Liver (tissue), 9 donors: ENCODE data around the gene DCX. TPM values are rescaled to one million over a fixed set of nuclear protein-coding genes. Genes with fewer than 3 reads are reported as not detected.

Experiments
- DNase-seq: peaks from one replicate; pipeline ENCODE4 v3.0.0-alpha.2; 2017; ENCODE audit warnings: low spot score
- H3K27ac ChIP-seq, 2 donors: one replicate each; pipeline ENCODE4 v1.7.0; 2013; ENCODE audit warnings: inconsistent platforms in 2 of 2, low read length in 2 of 2, control low read depth in 1 of 2, low read depth in 1 of 2, mild to moderate bottlenecking in 1 of 2
- H3K27me3 ChIP-seq, 4 donors: one replicate each; pipeline versions ENCODE4 v1.6.1 to v1.7.0; 2013; ENCODE audit warnings: low read length in 3 of 4, inconsistent platforms in 1 of 4, mild to moderate bottlenecking in 1 of 4, moderate library complexity in 1 of 4; ENCODE audit not compliant: control insufficient read depth in 4 of 4, insufficient read depth in 4 of 4
- H3K36me3 ChIP-seq, 4 donors: one replicate each; pipeline versions ENCODE4 v1.6.1 to v1.7.0; 2013; ENCODE audit warnings: low read length in 3 of 4, mild to moderate bottlenecking in 3 of 4, low read depth in 1 of 4, moderate library complexity in 1 of 4; ENCODE audit not compliant: control insufficient read depth in 4 of 4, insufficient read depth in 3 of 4
- H3K4me1 ChIP-seq, 4 donors: one replicate each; pipeline versions ENCODE4 v1.6.1 to v1.7.0; 2013; ENCODE audit warnings: low read length in 3 of 4, mild to moderate bottlenecking in 3 of 4, moderate library complexity in 1 of 4; ENCODE audit not compliant: control insufficient read depth in 4 of 4, insufficient read depth in 4 of 4
- H3K4me3 ChIP-seq, 3 donors: one replicate each; pipeline versions ENCODE4 v1.6.1 to v1.7.0; 2013; ENCODE audit warnings: low read length in 3 of 3, control low read depth in 1 of 3, low read depth in 1 of 3, mild to moderate bottlenecking in 1 of 3
- H3K9ac ChIP-seq, 2 donors: one replicate each; pipeline ENCODE4 v1.7.0; 2013; ENCODE audit warnings: low read length in 2 of 2, mild to moderate bottlenecking in 2 of 2, moderate library complexity in 2 of 2, control low read depth in 1 of 2, low read depth in 1 of 2
- H3K9me3 ChIP-seq, 4 donors: one replicate each; pipeline versions ENCODE4 v1.6.1 to v1.7.0; 2013; ENCODE audit warnings: low read length in 3 of 4; ENCODE audit not compliant: control insufficient read depth in 4 of 4
- ATF3 ChIP-seq: IDR thresholded peaks from 2 replicates; pipeline ENCODE4 v1.6.1; 2016; ENCODE audit warnings: antibody characterized with exemption
- CTCF ChIP-seq: fragments of 150-350 bp; IDR thresholded peaks from 2 replicates; pipeline ENCODE4 v1.5.1; 2017; ENCODE audit warnings: improper control_type of control experiment, low read depth, low read length; ENCODE audit not compliant: missing input control
- EGR1 ChIP-seq, 2 donors: IDR thresholded peaks; 2 replicates each; pipeline ENCODE4 v1.6.1; 2016 to 2018; ENCODE audit warnings: antibody characterized with exemption in 2 of 2, low read depth in 2 of 2
- FOXA1 ChIP-seq: IDR thresholded peaks from 2 replicates; pipeline ENCODE4 v1.6.1; 2016; ENCODE audit warnings: antibody characterized with exemption
- FOXA2 ChIP-seq: IDR thresholded peaks from 2 replicates; pipeline ENCODE4 v1.6.1; 2016; ENCODE audit warnings: antibody characterized with exemption
- GABPA ChIP-seq, 2 donors: IDR thresholded peaks in 1 of 2; conservative IDR thresholded peaks in 1 of 2; 2 replicates each; pipeline ENCODE4 v1.6.1; 2016; ENCODE audit warnings: antibody characterized with exemption in 2 of 2, mild to moderate bottlenecking in 1 of 2, moderate library complexity in 1 of 2
- HNF4A ChIP-seq, 2 donors: conservative IDR thresholded peaks; 2 replicates each; pipeline ENCODE4 v1.6.1; 2016; ENCODE audit warnings: antibody characterized with exemption in 2 of 2, mild to moderate bottlenecking in 2 of 2
- HNF4G ChIP-seq: IDR thresholded peaks from 2 replicates; pipeline ENCODE4 v1.6.1; 2016; ENCODE audit warnings: antibody characterized with exemption
- JUND ChIP-seq, 2 donors: IDR thresholded peaks; 2 replicates each; pipeline ENCODE4 v1.6.1; 2016; ENCODE audit warnings: antibody characterized with exemption in 2 of 2
- MAX ChIP-seq: IDR thresholded peaks from 2 replicates; pipeline ENCODE4 v1.6.1; 2016; ENCODE audit warnings: antibody characterized with exemption
- NR2F2 ChIP-seq: IDR thresholded peaks from 2 replicates; pipeline ENCODE4 v1.6.1; 2016; ENCODE audit warnings: antibody characterized with exemption
- RAD21 ChIP-seq, 2 donors: IDR thresholded peaks; 2 replicates each; pipeline ENCODE4 v1.6.1; 2016; ENCODE audit warnings: antibody characterized with exemption in 2 of 2, mild to moderate bottlenecking in 2 of 2
- RXRA ChIP-seq, 2 donors: IDR thresholded peaks; 2 replicates each; pipeline ENCODE4 v1.6.1; 2017 to 2018; ENCODE audit warnings: antibody characterized with exemption in 2 of 2, mild to moderate bottlenecking in 1 of 2
- SP1 ChIP-seq: IDR thresholded peaks from 2 replicates; pipeline ENCODE4 v1.6.1; 2018; ENCODE audit warnings: antibody characterized with exemption, mild to moderate bottlenecking
- TAF1 ChIP-seq: conservative IDR thresholded peaks from 2 replicates; pipeline ENCODE4 v1.6.1; 2016; ENCODE audit warnings: antibody characterized with exemption, mild to moderate bottlenecking
- YY1 ChIP-seq: IDR thresholded peaks from 2 replicates; pipeline ENCODE4 v1.6.1; 2016; ENCODE audit warnings: antibody characterized with exemption, mild to moderate bottlenecking
- WGBS: extraction: QIAGEN DNeasy Blood & Tissue Kit; methylation state at CpG from one replicate; pipeline ENCODE4 v1.1.7; 2013; 5-methylcytosine and 5-hydroxymethylcytosine counted together
- polyA plus RNA-seq, 2 donors: library from polyadenylated mRNA; stranded (reverse) in 1 of 2; unstranded in 1 of 2; fragments of 200-250 nt in 1 of 2; fragments of >200 nt in 1 of 2; fragmentation: Nextera tagmentation in 1 of 2; extraction: Ambion mirVana in 1 of 2; gene quantifications; one replicate each; pipeline versions ENCODE4 v1.2.1 to v1.2.3, GENCODE V29; 2013 to 2015
- total RNA-seq, 2 donors: library from RNA; depleted of rRNA; stranded (reverse); fragments of >200 nt; gene quantifications; one replicate each; pipeline ENCODE4 v1.2.3, GENCODE V29; 2014
- donor health status: healthy.
- donor health status: healthy.
- donor health status: healthy.
- donor health status: healthy.
- donor health status: healthy.

Gene DCX
- total and polyA plus RNA-seq, 4 donors, result 0.01 TPM; not detected in 3

GRCh38 chrX:111283446-111283845, 128.5 kb downstream of the DCX start (continued):
- no peak for TF ChIP-seq CTCF
- no peak for TF ChIP-seq YY1
- TF ChIP-seq FOXA1, result no peak

GRCh38 chrX:111282991-111283390, 129.0 kb downstream of the DCX start:
- peaks cover 0 to 5% (median 0%) of the 10 kb centered on the region in 4 donors for H3K4me1 ChIP-seq
- no peak for DNase-seq
- TF ChIP-seq JUND (IDR thresholded peaks at IDR 0.05) (no peak), EGR1 (IDR thresholded peaks at IDR 0.05; ENCODE audit: low read depth in 2 of 2) (no peak), HNF4G (no peak), GABPA (IDR thresholded peaks at IDR 0.05 in 1 of 2, conservative IDR thresholded peaks at IDR 0.05 in 1 of 2) (no peak), ATF3 (no peak), MAX (no peak), CTCF (no peak), TAF1 (no peak), HNF4A (conservative IDR thresholded peaks at IDR 0.05) (no peak), SP1 (no peak)
- no peak overlapping the region for H3K4me3 ChIP-seq
- H3K27me3 ChIP-seq, result no peaks in the 10 kb centered on the region
- H3K9ac ChIP-seq, result no peak overlapping the region
- H3K27ac ChIP-seq, result no peak overlapping the region
- H3K9me3 ChIP-seq, result no peaks in the 10 kb centered on the region
- no peaks in the 10 kb centered on the region for H3K36me3 ChIP-seq
- WGBS, result 100% methylated on average over 1 of the region's 1 CpG

- no peak for TF ChIP-seq FOXA1
- no peak for TF ChIP-seq RXRA (IDR thresholded peaks at IDR 0.05)
- no peak for TF ChIP-seq CTCF
- no peak for TF ChIP-seq SP1
- no peak for TF ChIP-seq FOXA2
- no peak for TF ChIP-seq EGR1 (IDR thresholded peaks at IDR 0.05; ENCODE audit: low read depth in 2 of 2)
- no peak for TF ChIP-seq YY1
- no peak for TF ChIP-seq JUND (IDR thresholded peaks at IDR 0.05)
- no peak for TF ChIP-seq HNF4A (conservative IDR thresholded peaks at IDR 0.05)
- TF ChIP-seq MAX, result no peak
- TF ChIP-seq RAD21 (IDR thresholded peaks at IDR 0.05), result no peak
- TF ChIP-seq NR2F2, result no peak
- no peak for DNase-seq
- H3K9me3 ChIP-seq, result no peaks in the 10 kb centered on the region
- no peaks in the 10 kb centered on the region for H3K27me3 ChIP-seq
- peaks cover 0 to 5% (median 0%) of the 10 kb centered on the region in 4 donors for H3K4me1 ChIP-seq
- no peak overlapping the region for H3K9ac ChIP-seq
- no peak overlapping the region for H3K4me3 ChIP-seq
- H3K36me3 ChIP-seq, result no peaks in the 10 kb centered on the region
- no peak overlapping the region for H3K27ac ChIP-seq
- WGBS, result 97% methylated on average over 6 of the region's 6 CpGs
Observed at GRCh38 chrX:111282139-111282538, 129.9 kb downstream of the DCX start.
